ENCODE results near the gene ATF7IP2. TPM values are rescaled to one million over a fixed set of nuclear protein-coding genes. Genes with fewer than 3 reads are reported as not detected.

Gene ATF7IP2
- total and polyA plus RNA-seq, 9 of the 15 experiments (the other 6 are each of a cell fraction or from before 2014, with no cell fraction given), result 131 to 515 (median 196) TPM

DNA sequence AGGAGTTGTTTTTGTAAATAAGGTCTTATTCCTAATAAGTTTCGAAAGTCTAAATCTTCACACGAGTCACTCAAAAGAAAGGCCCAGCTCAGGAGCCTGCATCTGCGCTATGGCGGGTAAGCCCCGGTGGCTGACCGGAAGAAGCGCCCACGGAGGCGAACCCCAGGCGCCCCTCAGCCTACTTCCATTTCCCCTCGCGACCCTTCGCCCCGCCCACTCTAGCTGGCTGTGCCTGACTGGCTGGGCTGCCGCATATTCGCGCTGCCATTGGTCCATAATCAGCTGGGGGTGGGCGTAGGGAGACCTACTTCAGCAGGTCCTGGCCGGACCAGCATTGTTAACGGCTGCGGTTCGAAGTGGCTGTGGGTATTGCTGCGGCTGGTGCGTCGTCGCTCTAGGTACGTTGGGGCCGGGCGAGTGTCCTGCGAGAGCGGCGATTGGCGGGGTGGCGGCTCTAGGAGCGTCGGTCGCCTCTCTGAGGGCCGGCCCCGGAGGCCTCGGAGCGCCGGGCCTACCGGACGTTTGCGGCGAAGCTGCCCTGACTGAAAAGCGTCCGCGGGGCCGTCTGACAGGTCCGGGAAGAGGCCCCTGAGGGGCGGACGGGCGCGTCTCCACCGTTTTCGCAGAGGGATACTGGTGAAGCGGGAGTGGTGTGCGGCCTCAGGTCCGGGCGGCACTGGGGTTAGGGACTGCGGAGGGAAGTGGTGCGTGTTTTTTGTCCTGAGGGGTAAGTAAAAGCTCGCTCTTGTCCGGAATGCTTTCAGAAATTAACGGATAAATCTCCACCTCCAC lies at the start of gene ATF7IP2 (continued):
- no peak for TF ChIP-seq ZBED1 (IDR thresholded peaks at IDR 0.05)
- TF ChIP-seq KDM1A (IDR thresholded peaks at IDR 0.05), result peak in 1 of 2 experiments; percentile 48; a peak in 2 of 4 replicates
- no peak for TF ChIP-seq MAFG (tag; conservative IDR thresholded peaks at IDR 0.05)
- TF ChIP-seq FOXP1 (CRISPR knock-in tag; IDR thresholded peaks at IDR 0.05), result no peak; the same call in 1 of the 2 replicates
- TF ChIP-seq, protein P1, sequence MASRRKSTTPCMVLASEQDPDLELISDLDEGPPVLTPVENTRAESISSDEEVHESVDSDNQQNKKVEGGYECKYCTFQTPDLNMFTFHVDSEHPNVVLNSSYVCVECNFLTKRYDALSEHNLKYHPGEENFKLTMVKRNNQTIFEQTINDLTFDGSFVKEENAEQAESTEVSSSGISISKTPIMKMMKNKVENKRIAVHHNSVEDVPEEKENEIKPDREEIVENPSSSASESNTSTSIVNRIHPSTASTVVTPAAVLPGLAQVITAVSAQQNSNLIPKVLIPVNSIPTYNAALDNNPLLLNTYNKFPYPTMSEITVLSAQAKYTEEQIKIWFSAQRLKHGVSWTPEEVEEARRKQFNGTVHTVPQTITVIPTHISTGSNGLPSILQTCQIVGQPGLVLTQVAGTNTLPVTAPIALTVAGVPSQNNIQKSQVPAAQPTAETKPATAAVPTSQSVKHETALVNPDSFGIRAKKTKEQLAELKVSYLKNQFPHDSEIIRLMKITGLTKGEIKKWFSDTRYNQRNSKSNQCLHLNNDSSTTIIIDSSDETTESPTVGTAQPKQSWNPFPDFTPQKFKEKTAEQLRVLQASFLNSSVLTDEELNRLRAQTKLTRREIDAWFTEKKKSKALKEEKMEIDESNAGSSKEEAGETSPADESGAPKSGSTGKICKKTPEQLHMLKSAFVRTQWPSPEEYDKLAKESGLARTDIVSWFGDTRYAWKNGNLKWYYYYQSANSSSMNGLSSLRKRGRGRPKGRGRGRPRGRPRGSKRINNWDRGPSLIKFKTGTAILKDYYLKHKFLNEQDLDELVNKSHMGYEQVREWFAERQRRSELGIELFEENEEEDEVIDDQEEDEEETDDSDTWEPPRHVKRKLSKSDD (conservative IDR thresholded peaks at IDR 0.05; ENCODE audit: low read length), result no peak
- no peak for TF ChIP-seq ZNF695 (CRISPR knock-in tag; IDR thresholded peaks at IDR 0.05)
- no peak for TF ChIP-seq LCOR (CRISPR knock-in tag; IDR thresholded peaks at IDR 0.05)
- peak in 1 of 2 experiments; percentile 16; a peak in 1 of 4 replicates for TF ChIP-seq RAD21 (CRISPR knock-in tag; conservative IDR thresholded peaks at IDR 0.05 in 1 of 2, IDR thresholded peaks at IDR 0.05 in 1 of 2)
- no peak for TF ChIP-seq MECOM (CRISPR knock-in tag; IDR thresholded peaks at IDR 0.05)
- TF ChIP-seq MIER1 (IDR thresholded peaks at IDR 0.05; ENCODE audit: low read depth), result no peak
- TF ChIP-seq XRCC4 (IDR thresholded peaks at IDR 0.05; ENCODE audit: extremely low read depth, insufficient read depth, insufficient read length), result no peak
- TF ChIP-seq, protein P2, sequence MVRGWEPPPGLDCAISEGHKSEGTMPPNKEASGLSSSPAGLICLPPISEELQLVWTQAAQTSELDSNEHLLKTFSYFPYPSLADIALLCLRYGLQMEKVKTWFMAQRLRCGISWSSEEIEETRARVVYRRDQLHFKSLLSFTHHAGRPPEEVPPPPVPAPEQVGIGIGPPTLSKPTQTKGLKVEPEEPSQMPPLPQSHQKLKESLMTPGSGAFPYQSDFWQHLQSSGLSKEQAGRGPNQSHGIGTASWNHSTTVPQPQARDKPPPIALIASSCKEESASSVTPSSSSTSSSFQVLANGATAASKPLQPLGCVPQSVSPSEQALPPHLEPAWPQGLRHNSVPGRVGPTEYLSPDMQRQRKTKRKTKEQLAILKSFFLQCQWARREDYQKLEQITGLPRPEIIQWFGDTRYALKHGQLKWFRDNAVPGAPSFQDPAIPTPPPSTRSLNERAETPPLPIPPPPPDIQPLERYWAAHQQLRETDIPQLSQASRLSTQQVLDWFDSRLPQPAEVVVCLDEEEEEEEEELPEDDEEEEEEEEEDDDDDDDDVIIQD (CRISPR knock-in tag; IDR thresholded peaks at IDR 0.05), result no peak
- TF ChIP-seq SMARCA5 (IDR thresholded peaks at IDR 0.05), result no peak
- peak; percentile 98 for TF ChIP-seq ZNF316 (IDR thresholded peaks at IDR 0.05)
- peak; percentile 92 for TF ChIP-seq RBBP5 (IDR thresholded peaks at IDR 0.05; ENCODE audit: borderline replicate concordance, insufficient read depth, low read length, poor library complexity, severe bottlenecking)
- no peak for TF ChIP-seq HEY1 (CRISPR knock-in tag; IDR thresholded peaks at IDR 0.05; ENCODE audit: borderline replicate concordance)
- peak; percentile 54; the same call in 1 of the 2 replicates for TF ChIP-seq ZKSCAN1 (IDR thresholded peaks at IDR 0.05; ENCODE audit: low read depth, low read length)
- TF ChIP-seq, protein P3, sequence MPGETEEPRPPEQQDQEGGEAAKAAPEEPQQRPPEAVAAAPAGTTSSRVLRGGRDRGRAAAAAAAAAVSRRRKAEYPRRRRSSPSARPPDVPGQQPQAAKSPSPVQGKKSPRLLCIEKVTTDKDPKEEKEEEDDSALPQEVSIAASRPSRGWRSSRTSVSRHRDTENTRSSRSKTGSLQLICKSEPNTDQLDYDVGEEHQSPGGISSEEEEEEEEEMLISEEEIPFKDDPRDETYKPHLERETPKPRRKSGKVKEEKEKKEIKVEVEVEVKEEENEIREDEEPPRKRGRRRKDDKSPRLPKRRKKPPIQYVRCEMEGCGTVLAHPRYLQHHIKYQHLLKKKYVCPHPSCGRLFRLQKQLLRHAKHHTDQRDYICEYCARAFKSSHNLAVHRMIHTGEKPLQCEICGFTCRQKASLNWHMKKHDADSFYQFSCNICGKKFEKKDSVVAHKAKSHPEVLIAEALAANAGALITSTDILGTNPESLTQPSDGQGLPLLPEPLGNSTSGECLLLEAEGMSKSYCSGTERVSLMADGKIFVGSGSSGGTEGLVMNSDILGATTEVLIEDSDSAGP (CRISPR knock-in tag; IDR thresholded peaks at IDR 0.05), result no peak
- TF ChIP-seq, protein P4, sequence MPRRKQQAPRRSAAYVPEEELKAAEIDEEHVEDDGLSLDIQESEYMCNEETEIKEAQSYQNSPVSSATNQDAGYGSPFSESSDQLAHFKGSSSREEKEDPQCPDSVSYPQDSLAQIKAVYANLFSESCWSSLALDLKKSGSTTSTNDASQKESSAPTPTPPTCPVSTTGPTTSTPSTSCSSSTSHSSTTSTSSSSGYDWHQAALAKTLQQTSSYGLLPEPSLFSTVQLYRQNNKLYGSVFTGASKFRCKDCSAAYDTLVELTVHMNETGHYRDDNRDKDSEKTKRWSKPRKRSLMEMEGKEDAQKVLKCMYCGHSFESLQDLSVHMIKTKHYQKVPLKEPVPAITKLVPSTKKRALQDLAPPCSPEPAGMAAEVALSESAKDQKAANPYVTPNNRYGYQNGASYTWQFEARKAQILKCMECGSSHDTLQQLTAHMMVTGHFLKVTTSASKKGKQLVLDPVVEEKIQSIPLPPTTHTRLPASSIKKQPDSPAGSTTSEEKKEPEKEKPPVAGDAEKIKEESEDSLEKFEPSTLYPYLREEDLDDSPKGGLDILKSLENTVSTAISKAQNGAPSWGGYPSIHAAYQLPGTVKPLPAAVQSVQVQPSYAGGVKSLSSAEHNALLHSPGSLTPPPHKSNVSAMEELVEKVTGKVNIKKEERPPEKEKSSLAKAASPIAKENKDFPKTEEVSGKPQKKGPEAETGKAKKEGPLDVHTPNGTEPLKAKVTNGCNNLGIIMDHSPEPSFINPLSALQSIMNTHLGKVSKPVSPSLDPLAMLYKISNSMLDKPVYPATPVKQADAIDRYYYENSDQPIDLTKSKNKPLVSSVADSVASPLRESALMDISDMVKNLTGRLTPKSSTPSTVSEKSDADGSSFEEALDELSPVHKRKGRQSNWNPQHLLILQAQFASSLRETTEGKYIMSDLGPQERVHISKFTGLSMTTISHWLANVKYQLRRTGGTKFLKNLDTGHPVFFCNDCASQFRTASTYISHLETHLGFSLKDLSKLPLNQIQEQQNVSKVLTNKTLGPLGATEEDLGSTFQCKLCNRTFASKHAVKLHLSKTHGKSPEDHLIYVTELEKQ (CRISPR knock-in tag; IDR thresholded peaks at IDR 0.05), result no peak
